Measurements from ENCODE around the gene CHURC1. TPM values are rescaled to one million over a fixed set of nuclear protein-coding genes. Genes with fewer than 3 reads are reported as not detected.

The CHURC1 gene
- total and polyA plus RNA-seq, 4 donors = 18.8 to 174 (median 34.6) TPM

DNA sequence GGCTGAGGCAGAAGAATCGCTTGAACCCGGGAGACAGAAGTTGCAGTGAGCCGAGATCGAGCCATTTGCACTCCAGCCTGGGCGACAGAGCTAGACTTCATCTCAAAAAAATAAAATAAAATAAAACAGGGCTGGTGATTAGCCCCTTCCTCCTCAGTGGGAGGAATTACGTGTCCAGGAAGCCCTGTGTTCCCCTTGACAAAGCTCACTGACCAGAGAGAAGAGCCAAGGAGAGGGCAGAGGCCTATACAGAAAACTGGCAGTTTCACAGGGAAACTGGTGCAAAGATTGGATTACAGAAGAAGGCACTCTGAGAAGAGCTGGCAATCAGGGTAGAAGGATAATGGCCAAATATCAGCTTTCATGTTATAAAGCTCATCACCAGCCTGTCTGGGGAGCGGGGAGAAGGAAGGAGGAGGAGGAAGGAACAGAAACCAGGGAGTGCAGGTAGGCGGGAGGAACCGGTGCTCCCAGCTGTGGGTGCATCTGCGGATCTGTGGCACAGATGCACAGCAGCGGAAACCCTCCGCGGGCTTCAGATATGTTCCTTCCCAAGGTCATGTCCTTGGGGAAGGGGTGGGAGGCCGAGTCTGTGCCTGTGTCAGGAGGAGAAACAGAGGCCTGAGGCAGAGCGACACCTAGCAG, 51.2 kb downstream of the CHURC1 start:
- Histone ChIP-seq H3K27me3 (ENCODE audit: control insufficient read depth in 4 of 4, insufficient read depth in 4 of 4, low read length in 3 of 4) (no peaks in the 10 kb centered on the region), H3K36me3 (ENCODE audit: control insufficient read depth in 4 of 4, insufficient read depth in 3 of 4, low read depth in 1 of 4, low read length in 3 of 4) (peaks cover 0 to 2% (median 0%) of the 10 kb centered on the region in 4 donors), H3K9me3 (ENCODE audit: control insufficient read depth in 4 of 4, low read length in 3 of 4) (no peaks in the 10 kb centered on the region), H3K9ac (ENCODE audit: low read depth in 1 of 2, low read length in 2 of 2) (no peak overlapping the region), H3K4me3 (ENCODE audit: low read depth in 1 of 3, low read length in 3 of 3) (no peak overlapping the region), H3K27ac (ENCODE audit: low read depth in 1 of 2, low read length in 2 of 2) (no peak overlapping the region), H3K4me1 (ENCODE audit: control insufficient read depth in 4 of 4, insufficient read depth in 4 of 4, low read length in 3 of 4) (peaks cover 0 to 13% (median 7%) of the 10 kb centered on the region in 4 donors)
- TF ChIP-seq, protein P1, sequence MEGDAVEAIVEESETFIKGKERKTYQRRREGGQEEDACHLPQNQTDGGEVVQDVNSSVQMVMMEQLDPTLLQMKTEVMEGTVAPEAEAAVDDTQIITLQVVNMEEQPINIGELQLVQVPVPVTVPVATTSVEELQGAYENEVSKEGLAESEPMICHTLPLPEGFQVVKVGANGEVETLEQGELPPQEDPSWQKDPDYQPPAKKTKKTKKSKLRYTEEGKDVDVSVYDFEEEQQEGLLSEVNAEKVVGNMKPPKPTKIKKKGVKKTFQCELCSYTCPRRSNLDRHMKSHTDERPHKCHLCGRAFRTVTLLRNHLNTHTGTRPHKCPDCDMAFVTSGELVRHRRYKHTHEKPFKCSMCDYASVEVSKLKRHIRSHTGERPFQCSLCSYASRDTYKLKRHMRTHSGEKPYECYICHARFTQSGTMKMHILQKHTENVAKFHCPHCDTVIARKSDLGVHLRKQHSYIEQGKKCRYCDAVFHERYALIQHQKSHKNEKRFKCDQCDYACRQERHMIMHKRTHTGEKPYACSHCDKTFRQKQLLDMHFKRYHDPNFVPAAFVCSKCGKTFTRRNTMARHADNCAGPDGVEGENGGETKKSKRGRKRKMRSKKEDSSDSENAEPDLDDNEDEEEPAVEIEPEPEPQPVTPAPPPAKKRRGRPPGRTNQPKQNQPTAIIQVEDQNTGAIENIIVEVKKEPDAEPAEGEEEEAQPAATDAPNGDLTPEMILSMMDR (IDR thresholded peaks at IDR 0.05; ENCODE audit: low read depth, low read length, missing input control) = no peak
- TF ChIP-seq JUND (IDR thresholded peaks at IDR 0.05) (no peak), RAD21 (IDR thresholded peaks at IDR 0.05) (no peak), FOXA2 (IDR thresholded peaks at IDR 0.05) (no peak), FOXA1 (IDR thresholded peaks at IDR 0.05) (no peak), HNF4G (IDR thresholded peaks at IDR 0.05) (no peak), YY1 (IDR thresholded peaks at IDR 0.05) (no peak)
- WGBS = 96% methylated on average over 15 of the region's 15 CpGs
- DNase-seq (ENCODE audit: low spot score) = no peak

DNA sequence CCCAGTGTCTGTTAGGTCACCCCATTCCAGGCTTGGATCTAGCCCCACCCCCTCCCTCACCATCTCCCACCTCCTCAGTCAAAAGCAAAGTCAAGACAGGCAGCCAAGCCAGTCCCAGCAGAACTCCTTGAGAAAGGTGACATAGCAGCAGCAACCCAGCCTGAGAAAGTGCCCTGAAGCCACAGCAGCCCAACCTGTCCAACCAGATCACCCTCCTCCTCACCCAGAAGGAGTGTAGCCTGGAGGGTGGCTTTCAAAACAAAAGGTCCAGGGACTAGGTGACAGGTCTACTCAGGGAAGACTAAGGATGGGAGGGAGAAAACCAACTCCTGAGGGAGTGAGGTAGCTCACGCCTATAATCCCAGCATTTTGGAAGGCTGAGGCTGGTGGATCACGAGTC, 52.7 kb downstream of the CHURC1 start:
- Histone ChIP-seq H3K36me3 (ENCODE audit: control insufficient read depth in 4 of 4, insufficient read depth in 3 of 4, low read depth in 1 of 4, low read length in 3 of 4) (peaks cover 0 to 2% (median 0%) of the 10 kb centered on the region in 4 donors), H3K4me1 (ENCODE audit: control insufficient read depth in 4 of 4, insufficient read depth in 4 of 4, low read length in 3 of 4) (peaks cover 4 to 14% (median 9%) of the 10 kb centered on the region in 4 donors), H3K27me3 (ENCODE audit: control insufficient read depth in 4 of 4, insufficient read depth in 4 of 4, low read length in 3 of 4) (no peaks in the 10 kb centered on the region), H3K9me3 (ENCODE audit: control insufficient read depth in 4 of 4, low read length in 3 of 4) (no peaks in the 10 kb centered on the region), H3K27ac (ENCODE audit: low read depth in 1 of 2, low read length in 2 of 2) (no peak overlapping the region), H3K9ac (ENCODE audit: low read depth in 1 of 2, low read length in 2 of 2) (no peak overlapping the region), H3K4me3 (ENCODE audit: low read depth in 1 of 3, low read length in 3 of 3) (no peak overlapping the region)
- TF ChIP-seq FOXA2 (IDR thresholded peaks at IDR 0.05) = no peak
- TF ChIP-seq MAX (IDR thresholded peaks at IDR 0.05) = no peak
- TF ChIP-seq HNF4G (IDR thresholded peaks at IDR 0.05) = no peak
- TF ChIP-seq YY1 (IDR thresholded peaks at IDR 0.05) = no peak
- DNase-seq (ENCODE audit: low spot score) = no peak
- 97% methylated on average over 2 of the region's 2 CpGs for WGBS

GRCh38 chr14:64968167-64968566, 53.9 kb downstream of the CHURC1 start:
- 95% methylated on average over 7 of the region's 7 CpGs for WGBS
- H3K27ac ChIP-seq (ENCODE audit: low read depth in 1 of 2, low read length in 2 of 2) = no peak overlapping the region
- TF ChIP-seq NR2F2 (IDR thresholded peaks at IDR 0.05) = no peak
- no peak for TF ChIP-seq EGR1 (IDR thresholded peaks at IDR 0.05; ENCODE audit: low read depth in 2 of 2)
- TF ChIP-seq HNF4A (conservative IDR thresholded peaks at IDR 0.05) = no peak
- no peak for TF ChIP-seq RAD21 (IDR thresholded peaks at IDR 0.05)
- TF ChIP-seq TAF1 (conservative IDR thresholded peaks at IDR 0.05) = no peak
- no peak for TF ChIP-seq SP1 (IDR thresholded peaks at IDR 0.05)
- no peak for TF ChIP-seq MAX (IDR thresholded peaks at IDR 0.05)
- no peak for TF ChIP-seq FOXA1 (IDR thresholded peaks at IDR 0.05)
- no peak for TF ChIP-seq GABPA (IDR thresholded peaks at IDR 0.05 in 1 of 2, conservative IDR thresholded peaks at IDR 0.05 in 1 of 2)
- H3K27me3 ChIP-seq (ENCODE audit: control insufficient read depth in 4 of 4, insufficient read depth in 4 of 4, low read length in 3 of 4) = no peaks in the 10 kb centered on the region
- H3K36me3 ChIP-seq (ENCODE audit: control insufficient read depth in 4 of 4, insufficient read depth in 3 of 4, low read depth in 1 of 4, low read length in 3 of 4) = peaks cover 0 to 2% (median 0%) of the 10 kb centered on the region in 4 donors
- no peak overlapping the region for H3K4me3 ChIP-seq (ENCODE audit: low read depth in 1 of 3, low read length in 3 of 3)
- H3K9me3 ChIP-seq (ENCODE audit: control insufficient read depth in 4 of 4, low read length in 3 of 4) = no peaks in the 10 kb centered on the region
- no peak overlapping the region for H3K9ac ChIP-seq (ENCODE audit: low read depth in 1 of 2, low read length in 2 of 2)
- no peak for DNase-seq (ENCODE audit: low spot score)
- H3K4me1 ChIP-seq (ENCODE audit: control insufficient read depth in 4 of 4, insufficient read depth in 4 of 4, low read length in 3 of 4) = peaks cover 4 to 14% (median 13%) of the 10 kb centered on the region in 4 donors
